Prostate gland (tissue), 2 donors: Measurements from ENCODE around the gene RPS6KA2.

Source experiments
- CTCF ChIP-seq, 4 experiments: fragments of 200-600 bp in 2 of 4; fragments of 450-650 bp in 2 of 4; sonication (generic) in 2 of 4; IDR thresholded peaks; 1 replicate in 3 of 4; 2 replicates in 1 of 4; pipeline ENCODE4 v1.5.1; 2016 to 2019; ENCODE audit warnings: antibody characterized with exemption in 4 of 4, mild to moderate bottlenecking in 2 of 4, moderate library complexity in 2 of 4
- POLR2A ChIP-seq: fragments of 450-650 bp; IDR thresholded peaks from one replicate; pipeline ENCODE4 v1.6.1; 2016; ENCODE audit warnings: antibody characterized with exemption, mild to moderate bottlenecking
- POLR2AphosphoS5 ChIP-seq: sonication (generic); formaldehyde crosslinking; IDR thresholded peaks from one replicate; pipeline ENCODE4 v1.6.1; 2017; ENCODE audit warnings: antibody characterized with exemption

GRCh38 chr6:166642646-166643045 is 15.6 kb upstream of the RPS6KA2 start:
- TF ChIP-seq POLR2AphosphoS5 (no peak), CTCF (IDR thresholded peaks at IDR 0.05) (no peak), POLR2A (no peak)
